GM12875 (cell line): ENCODE measurements around the gene ZNF343.

Source experiments
- H3K4me3 ChIP-seq: one replicate; pipeline ENCODE4 v1.5.1; 2011; ENCODE audit warnings: low read depth, low read length, control low read depth
- TF ChIP-seq, protein P1 (sequence below): IDR thresholded peaks from 2 replicates; pipeline ENCODE4 v1.5.1; 2011; ENCODE audit warnings: low read depth, mild to moderate bottlenecking, control low read depth, inconsistent platforms, low read length, moderate library complexity, borderline replicate concordance; ENCODE audit not compliant: insufficient read depth

Gene ZNF343

DNA sequence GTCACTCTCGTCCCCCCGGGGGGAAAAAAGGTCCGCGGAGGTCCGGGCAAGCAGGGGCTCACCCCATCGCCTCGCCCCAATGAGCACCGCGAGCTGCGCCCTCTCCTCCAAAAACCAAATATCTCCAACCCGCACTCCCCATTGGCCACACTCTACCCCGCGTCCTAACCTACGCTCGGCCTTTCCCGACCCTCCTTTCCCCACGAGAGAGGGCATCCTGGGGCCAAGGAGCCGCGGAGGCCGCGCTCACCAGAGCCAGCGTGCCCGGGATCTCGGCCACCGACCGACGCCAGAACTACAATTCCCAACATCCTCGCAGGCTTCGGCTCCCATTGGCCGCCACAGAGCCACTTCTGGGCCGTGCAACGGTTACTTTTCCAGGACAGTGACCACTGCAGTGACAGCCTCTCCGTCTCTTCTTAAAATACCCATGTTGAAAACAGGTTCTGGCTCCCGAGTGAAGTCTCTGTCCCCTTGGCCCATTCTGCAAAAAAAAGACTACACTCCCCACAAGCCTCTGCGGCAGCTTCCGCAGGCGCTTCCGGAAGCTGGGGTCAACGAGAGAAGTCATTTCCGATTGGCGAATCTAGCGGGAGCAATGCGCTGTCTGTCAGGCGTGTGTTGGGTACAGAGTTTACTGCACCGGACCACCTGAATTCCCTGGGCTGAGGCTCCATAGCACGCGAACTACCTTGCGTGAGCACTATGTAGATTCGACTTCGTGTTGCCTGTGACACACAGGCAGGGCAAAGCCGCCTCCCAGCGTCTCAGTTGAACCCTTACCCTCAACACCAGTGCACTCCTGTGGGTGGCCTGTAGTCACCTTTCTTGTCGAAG, at the start of gene ZNF343:
TSS of gene ZNF343 (minus strand) at position 285 of the 837 bp plus-strand sequence. CDS start 15,020 bp downstream, outside the sequence.
- TF ChIP-seq, protein P1, sequence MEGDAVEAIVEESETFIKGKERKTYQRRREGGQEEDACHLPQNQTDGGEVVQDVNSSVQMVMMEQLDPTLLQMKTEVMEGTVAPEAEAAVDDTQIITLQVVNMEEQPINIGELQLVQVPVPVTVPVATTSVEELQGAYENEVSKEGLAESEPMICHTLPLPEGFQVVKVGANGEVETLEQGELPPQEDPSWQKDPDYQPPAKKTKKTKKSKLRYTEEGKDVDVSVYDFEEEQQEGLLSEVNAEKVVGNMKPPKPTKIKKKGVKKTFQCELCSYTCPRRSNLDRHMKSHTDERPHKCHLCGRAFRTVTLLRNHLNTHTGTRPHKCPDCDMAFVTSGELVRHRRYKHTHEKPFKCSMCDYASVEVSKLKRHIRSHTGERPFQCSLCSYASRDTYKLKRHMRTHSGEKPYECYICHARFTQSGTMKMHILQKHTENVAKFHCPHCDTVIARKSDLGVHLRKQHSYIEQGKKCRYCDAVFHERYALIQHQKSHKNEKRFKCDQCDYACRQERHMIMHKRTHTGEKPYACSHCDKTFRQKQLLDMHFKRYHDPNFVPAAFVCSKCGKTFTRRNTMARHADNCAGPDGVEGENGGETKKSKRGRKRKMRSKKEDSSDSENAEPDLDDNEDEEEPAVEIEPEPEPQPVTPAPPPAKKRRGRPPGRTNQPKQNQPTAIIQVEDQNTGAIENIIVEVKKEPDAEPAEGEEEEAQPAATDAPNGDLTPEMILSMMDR, result no peak
- peak within 1 kb of the TSS; percentile 72 for H3K4me3 ChIP-seq

GRCh38 chr20:2557873-2558580, 49.3 kb upstream of the ZNF343 start:
- TF ChIP-seq, protein P1, result no peak
- no peak overlapping the region for H3K4me3 ChIP-seq

DNA sequence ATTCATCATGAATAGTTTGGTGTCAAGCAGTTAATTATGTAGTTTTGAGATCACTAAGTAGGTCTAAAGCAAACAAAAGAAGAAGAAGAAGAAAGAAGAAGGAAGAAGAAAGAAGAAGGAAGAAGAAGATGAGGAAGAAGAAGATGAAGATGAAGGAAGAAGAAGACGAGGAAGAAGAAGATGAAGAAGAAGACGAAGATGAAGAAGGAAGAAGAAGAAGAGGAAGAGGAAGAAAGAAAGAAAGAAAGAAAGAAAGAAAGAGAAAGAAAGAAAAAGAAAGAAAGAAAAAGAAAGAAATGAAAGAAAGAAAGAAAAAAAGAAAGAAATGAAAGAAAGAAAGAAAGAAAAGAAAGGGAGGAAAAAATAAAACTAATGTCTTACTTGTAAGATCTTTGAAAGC, 36.9 kb upstream of the ZNF343 start:
- no peak overlapping the region for H3K4me3 ChIP-seq
- TF ChIP-seq, protein P1, result no peak

DNA sequence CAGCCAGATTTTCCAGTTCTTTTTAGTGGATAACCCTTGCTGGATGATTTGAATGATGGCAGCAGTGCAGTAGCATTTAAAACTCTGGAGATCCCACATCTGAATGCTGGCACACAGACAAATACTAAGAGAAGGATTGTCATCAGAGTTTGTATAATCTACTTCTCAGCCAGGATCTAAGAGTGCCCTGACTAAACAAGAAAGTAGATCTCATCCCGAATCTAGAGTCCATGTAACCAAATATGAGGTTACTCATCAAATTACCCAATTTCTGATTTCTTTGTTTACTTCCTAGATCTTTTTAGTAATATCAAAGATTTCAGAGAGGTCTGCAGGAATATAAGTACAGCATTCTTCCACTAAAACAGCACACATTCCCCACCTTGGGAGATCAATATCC, 35.5 kb upstream of the ZNF343 start:
- no peak overlapping the region for H3K4me3 ChIP-seq
- TF ChIP-seq, protein P1, result no peak

- no peak overlapping the region for H3K4me3 ChIP-seq
- TF ChIP-seq, protein P1, result no peak
Observed at GRCh38 chr20:2542361-2542760, 33.6 kb upstream of the ZNF343 start.

DNA sequence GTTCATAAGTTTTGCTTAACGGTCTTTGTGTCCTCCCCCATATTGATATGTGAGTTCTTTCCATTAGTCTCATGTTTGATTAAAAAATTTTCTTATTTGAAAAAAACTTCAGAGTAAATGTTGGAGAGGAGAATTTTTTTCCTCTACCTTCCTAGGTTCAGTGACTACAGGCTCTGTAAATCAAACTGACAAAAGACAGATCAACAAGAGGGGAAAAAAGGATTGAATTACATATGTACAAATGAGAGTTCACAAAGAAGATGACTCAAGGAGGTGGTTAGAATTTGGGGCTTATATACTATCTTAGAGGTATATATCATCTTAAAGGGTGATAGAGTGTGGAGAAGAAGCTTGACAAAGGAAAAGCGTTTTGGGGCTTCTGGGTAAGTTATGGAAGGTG, 33.2 kb upstream of the ZNF343 start:
- no peak overlapping the region for H3K4me3 ChIP-seq
- TF ChIP-seq, protein P1, result no peak
